ENCODE measurements around the gene TMED9.

The TMED9 gene

DNA sequence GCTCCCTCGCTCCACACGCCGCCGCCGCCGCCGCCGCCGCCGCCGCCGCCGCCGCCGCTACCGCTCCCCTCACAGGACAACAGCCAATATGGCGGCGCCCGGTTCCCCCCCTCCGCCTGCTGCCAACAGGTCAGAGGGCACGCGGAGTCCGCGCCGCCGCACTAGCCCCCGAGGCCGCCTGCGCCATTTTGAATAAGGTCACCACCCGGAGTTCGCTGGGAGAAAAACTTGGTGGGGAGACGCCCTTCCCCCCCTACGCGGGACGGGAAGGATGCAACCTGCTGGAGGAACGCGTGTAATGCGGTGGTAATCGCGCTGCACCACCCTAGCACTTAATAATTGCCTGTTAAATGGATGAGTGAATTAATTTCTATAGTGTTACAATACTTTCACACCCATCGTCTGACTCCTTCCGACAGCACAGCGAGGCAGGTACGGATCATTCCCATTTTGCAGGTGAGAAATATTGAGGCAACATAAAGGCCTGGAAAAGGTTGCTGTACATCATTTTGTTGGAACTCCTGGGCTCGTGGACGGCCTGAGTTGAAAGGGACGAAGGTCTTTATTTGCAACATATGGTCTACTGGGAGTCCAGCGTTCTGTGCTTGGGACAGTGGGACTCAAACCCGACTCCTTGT, 37.4 kb upstream of the TMED9 start, which contains the start of gene FAM193B:
FAM193B (minus strand) TSS at position 90 of the 638 bp plus-strand sequence. CDS start 105 bp downstream, outside the sequence.
- peaks cover 26% of the 10 kb centered on the region for H3K4me1 ChIP-seq (ENCODE audit: insufficient read depth, low read length, severe bottlenecking)
- no peak within 1 kb of the TSS for H3K27ac ChIP-seq (ENCODE audit: low read depth, low read length, poor library complexity, severe bottlenecking)
- H3F3A ChIP-seq (ENCODE audit: insufficient read depth, low read length) = no peaks in the 10 kb centered on the region
- TF ChIP-seq EZH2 (IDR thresholded peaks at IDR 0.05; ENCODE audit: borderline replicate concordance, low read length) = no peak
- TF ChIP-seq, protein P1, sequence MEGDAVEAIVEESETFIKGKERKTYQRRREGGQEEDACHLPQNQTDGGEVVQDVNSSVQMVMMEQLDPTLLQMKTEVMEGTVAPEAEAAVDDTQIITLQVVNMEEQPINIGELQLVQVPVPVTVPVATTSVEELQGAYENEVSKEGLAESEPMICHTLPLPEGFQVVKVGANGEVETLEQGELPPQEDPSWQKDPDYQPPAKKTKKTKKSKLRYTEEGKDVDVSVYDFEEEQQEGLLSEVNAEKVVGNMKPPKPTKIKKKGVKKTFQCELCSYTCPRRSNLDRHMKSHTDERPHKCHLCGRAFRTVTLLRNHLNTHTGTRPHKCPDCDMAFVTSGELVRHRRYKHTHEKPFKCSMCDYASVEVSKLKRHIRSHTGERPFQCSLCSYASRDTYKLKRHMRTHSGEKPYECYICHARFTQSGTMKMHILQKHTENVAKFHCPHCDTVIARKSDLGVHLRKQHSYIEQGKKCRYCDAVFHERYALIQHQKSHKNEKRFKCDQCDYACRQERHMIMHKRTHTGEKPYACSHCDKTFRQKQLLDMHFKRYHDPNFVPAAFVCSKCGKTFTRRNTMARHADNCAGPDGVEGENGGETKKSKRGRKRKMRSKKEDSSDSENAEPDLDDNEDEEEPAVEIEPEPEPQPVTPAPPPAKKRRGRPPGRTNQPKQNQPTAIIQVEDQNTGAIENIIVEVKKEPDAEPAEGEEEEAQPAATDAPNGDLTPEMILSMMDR (IDR thresholded peaks at IDR 0.05; ENCODE audit: low read length) = peak; percentile 21; the same call in 1 of the 2 replicates
- H3K27me3 ChIP-seq (ENCODE audit: insufficient read depth, low read length) = no peaks in the 10 kb centered on the region
- peaks cover 27% of the 10 kb centered on the region; the same call in 1 of the 2 replicates for H3K36me3 ChIP-seq (ENCODE audit: insufficient read depth, low read length)
- no peaks in the 10 kb centered on the region for H3K9me3 ChIP-seq (ENCODE audit: low read length)
- H3K4me3 ChIP-seq (ENCODE audit: low read depth, low read length, poor library complexity, severe bottlenecking) = peak within 1 kb of the TSS; percentile 100
- no peaks in the 10 kb centered on the region for H3K9me2 ChIP-seq (ENCODE audit: low read depth, low read length)
- peak within 1 kb of the TSS; percentile 52 for H2AFZ ChIP-seq (ENCODE audit: low read length)
- peak within 1 kb of the TSS; percentile 99 for H3K4me2 ChIP-seq (ENCODE audit: low read length)
- peaks cover 43% of the 10 kb centered on the region for H3K79me2 ChIP-seq (ENCODE audit: insufficient read depth, low read length)
- peak within 1 kb of the TSS; percentile 98 for H3K9ac ChIP-seq (ENCODE audit: low read length)
- H4K20me1 ChIP-seq (ENCODE audit: insufficient read depth, low read length) = no peaks in the 10 kb centered on the region

GRCh38 chr5:177555228-177555627, 36.8 kb upstream of the TMED9 start:
- peak overlapping the region; percentile 63 for H3K4me3 ChIP-seq (ENCODE audit: low read depth, low read length, poor library complexity, severe bottlenecking)
- H2AFZ ChIP-seq (ENCODE audit: low read length) = no peak overlapping the region

GRCh38 chr5:177555665-177556064, 36.3 kb upstream of the TMED9 start:
- no peak overlapping the region for H2AFZ ChIP-seq (ENCODE audit: low read length)
- no peak overlapping the region for H3K27ac ChIP-seq (ENCODE audit: low read depth, low read length, poor library complexity, severe bottlenecking)
- H4K20me1 ChIP-seq (ENCODE audit: insufficient read depth, low read length) = no peaks in the 10 kb centered on the region
- H3K27me3 ChIP-seq (ENCODE audit: insufficient read depth, low read length) = no peaks in the 10 kb centered on the region
- peaks cover 26% of the 10 kb centered on the region for H3K4me1 ChIP-seq (ENCODE audit: insufficient read depth, low read length, severe bottlenecking)
- no peak overlapping the region for H3K4me2 ChIP-seq (ENCODE audit: low read length)
- peaks cover 34% of the 10 kb centered on the region for H3K79me2 ChIP-seq (ENCODE audit: insufficient read depth, low read length)
- H3K9ac ChIP-seq (ENCODE audit: low read length) = no peak overlapping the region
- H3K4me3 ChIP-seq (ENCODE audit: low read depth, low read length, poor library complexity, severe bottlenecking) = no peak overlapping the region
- peaks cover 21% of the 10 kb centered on the region; the same call in 1 of the 2 replicates for H3K36me3 ChIP-seq (ENCODE audit: insufficient read depth, low read length)
- H3K9me3 ChIP-seq (ENCODE audit: low read length) = no peaks in the 10 kb centered on the region
- TF ChIP-seq, protein P1 (IDR thresholded peaks at IDR 0.05; ENCODE audit: low read length) = no peak
- TF ChIP-seq EZH2 (IDR thresholded peaks at IDR 0.05; ENCODE audit: borderline replicate concordance, low read length) = no peak
- H3K9me2 ChIP-seq (ENCODE audit: low read depth, low read length) = no peaks in the 10 kb centered on the region
- H3F3A ChIP-seq (ENCODE audit: insufficient read depth, low read length) = no peaks in the 10 kb centered on the region

More at GRCh38 chr5:177555228-177555627, 36.8 kb upstream of the TMED9 start:
- peaks cover 26% of the 10 kb centered on the region for H3K4me1 ChIP-seq (ENCODE audit: insufficient read depth, low read length, severe bottlenecking)
- H3K27me3 ChIP-seq (ENCODE audit: insufficient read depth, low read length) = no peaks in the 10 kb centered on the region
- H3K4me2 ChIP-seq (ENCODE audit: low read length) = peak overlapping the region; percentile 91
- H3K9ac ChIP-seq (ENCODE audit: low read length) = peak overlapping the region; percentile 68
- peaks cover 26% of the 10 kb centered on the region; the same call in 1 of the 2 replicates for H3K36me3 ChIP-seq (ENCODE audit: insufficient read depth, low read length)
- H3K9me2 ChIP-seq (ENCODE audit: low read depth, low read length) = no peaks in the 10 kb centered on the region
- no peaks in the 10 kb centered on the region for H3K9me3 ChIP-seq (ENCODE audit: low read length)
- H3K79me2 ChIP-seq (ENCODE audit: insufficient read depth, low read length) = peaks cover 38% of the 10 kb centered on the region
- no peak overlapping the region for H3K27ac ChIP-seq (ENCODE audit: low read depth, low read length, poor library complexity, severe bottlenecking)
- no peak for TF ChIP-seq EZH2 (IDR thresholded peaks at IDR 0.05; ENCODE audit: borderline replicate concordance, low read length)
- TF ChIP-seq, protein P1 (IDR thresholded peaks at IDR 0.05; ENCODE audit: low read length) = no peak
- no peaks in the 10 kb centered on the region for H3F3A ChIP-seq (ENCODE audit: insufficient read depth, low read length)
- no peaks in the 10 kb centered on the region for H4K20me1 ChIP-seq (ENCODE audit: insufficient read depth, low read length)
